Hepatic stellate cell (primary cell): ENCODE data around the gene XPR1.

Source experiments
- DNase-seq: peaks from one replicate; pipeline ENCODE4 v3.0.0; 2011; ENCODE audit warnings: low spot score

The XPR1 gene

DNA sequence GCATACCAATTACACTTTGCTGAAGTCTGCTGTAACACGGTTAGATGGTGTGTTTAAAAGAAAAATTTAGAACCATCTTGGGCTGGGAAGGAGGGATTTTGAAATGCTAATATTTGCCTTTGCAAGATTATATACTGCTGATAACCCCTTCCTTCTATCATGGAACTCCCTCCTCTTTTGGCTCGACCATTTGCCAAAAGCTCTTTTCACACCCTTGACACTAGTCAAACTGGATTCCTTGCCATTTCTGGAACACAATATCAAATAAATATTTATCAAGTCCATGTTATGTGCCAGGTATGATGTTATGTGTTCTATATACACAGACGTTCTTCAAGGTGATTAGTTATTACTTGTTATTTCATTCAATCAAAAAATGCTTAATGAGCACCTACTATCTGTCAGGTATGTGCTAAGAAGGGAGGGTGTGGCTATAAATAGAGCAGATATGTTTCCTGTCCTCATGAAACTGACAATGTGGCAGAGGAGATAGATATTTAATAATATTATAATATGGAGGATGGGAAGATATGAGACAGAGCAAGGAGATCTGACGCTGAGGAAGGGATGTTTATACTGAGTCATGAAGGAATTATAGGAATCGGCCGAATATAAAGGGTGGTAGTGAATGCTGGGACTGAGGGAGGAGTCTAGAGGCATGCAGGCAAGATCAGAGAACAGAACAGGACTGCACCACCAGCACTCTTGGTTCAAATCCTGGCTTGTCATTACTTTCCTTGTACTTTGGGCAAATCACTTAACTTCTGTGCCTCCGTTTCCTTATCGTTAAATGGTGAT lies 16.1 kb upstream of the XPR1 start:
- DNase-seq = peak; percentile 17

DNA sequence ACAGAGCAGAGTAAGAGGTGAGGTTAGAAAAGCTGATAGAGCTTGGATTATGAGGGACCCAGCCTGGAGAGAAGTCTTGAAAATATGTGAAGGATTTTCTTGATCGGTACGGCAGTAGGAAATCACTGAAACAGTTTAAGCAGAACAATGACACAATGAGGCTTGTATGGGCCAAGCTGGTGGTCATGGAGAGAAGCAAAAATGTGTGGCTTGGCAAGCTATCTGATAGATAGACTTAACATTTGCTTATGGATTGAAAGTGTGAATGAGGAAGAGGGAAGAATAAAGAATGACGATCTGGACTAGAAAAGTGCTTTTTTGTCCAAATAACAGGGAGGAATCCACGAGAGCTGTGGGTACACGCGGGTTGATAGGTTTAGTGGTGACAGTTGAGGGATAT lies 15.4 kb upstream of the XPR1 start:
- no peak for DNase-seq

DNA sequence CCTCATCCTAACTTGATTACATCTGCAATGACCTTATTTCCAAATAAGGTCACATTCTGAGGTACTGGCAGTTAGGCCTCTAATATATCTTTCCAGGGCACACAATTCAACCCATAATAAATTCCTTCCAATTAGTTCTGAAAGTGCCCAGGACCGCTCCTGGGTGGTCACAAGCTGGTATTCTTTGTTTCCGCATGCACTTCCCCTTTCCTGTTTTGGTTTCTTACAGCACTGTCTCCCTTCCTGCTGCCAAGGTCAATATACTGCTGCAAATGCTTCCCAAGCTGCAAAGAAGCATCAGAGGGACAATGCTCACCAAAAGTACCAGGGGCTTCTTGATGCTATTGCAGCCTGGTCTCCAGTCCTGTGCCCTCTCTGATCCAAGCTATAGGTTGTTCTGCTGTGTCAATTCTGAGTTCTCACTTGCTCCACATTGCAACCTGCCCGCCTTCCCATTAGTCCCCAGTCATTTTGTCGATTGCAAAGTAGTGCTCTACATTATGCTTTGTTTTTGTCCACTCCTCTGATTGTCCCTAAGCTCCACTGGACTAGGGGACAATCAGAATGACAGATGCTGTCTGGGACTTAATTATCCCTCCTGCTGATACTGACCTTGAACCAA lies 13.9 kb upstream of the XPR1 start:
- no peak for DNase-seq

- no peak for DNase-seq
These were observed 11.2 kb upstream of the XPR1 start for GRCh38 chr1:180620581-180620980.

GRCh38 chr1:180622658-180623508 lies 8.9 kb upstream of the XPR1 start:
- DNase-seq = no peak

DNA sequence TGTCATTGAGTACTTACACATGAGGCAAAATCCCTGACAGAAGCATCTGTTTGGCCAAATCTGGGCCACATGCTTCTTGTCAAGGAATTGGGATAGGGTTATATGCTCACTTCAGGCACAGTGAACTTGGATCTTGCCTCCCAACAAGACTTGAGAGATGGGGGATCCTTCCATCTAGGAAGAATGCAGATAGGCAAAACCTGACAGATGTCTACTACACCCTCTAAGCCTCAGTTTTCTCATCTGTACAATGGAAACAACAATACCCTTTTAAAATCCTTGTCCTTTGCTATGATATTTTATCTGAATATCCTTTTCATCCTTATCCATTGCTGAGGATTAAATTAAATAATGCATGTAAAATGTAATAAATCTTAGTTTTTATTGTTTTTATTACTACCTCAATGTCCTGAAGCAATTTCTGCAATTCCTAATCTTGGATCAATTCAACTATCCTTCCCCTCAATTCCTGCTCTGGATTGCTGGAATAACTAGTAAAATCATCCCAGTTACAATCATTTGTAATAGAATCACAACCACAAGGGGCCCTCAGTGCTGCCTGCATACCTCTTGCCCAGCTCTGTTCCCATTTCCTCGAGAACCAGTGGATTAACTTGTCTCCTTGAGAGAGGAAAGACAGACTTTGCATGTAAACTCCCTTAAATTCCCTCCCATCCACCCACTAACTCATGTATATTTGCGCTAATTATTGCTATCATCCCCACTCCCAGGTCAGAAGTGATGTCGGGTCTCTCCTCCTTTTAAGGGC lies 8.1 kb upstream of the XPR1 start:
- DNase-seq = peak; percentile 40

GRCh38 chr1:180626711-180627110 lies 5.1 kb upstream of the XPR1 start:
- DNase-seq = no peak

DNA sequence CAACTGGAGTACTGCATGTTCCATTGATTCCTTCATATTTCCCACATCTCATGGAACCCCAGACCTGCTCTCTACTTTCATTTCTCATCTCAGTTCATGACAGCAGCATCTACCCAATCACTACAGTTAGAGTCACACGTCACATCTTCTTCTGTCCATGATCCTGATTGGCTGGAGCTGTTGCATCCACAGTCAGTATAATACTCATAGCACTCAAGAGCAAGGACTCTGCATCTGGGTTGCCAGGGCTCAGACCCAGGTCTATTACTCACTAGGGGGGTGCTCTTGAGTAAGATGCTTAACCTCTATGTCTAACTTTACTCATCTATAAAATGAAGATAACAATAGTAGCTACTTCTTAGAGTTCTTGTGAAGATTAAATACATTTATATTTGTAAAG lies 4.4 kb upstream of the XPR1 start:
- no peak for DNase-seq

DNA sequence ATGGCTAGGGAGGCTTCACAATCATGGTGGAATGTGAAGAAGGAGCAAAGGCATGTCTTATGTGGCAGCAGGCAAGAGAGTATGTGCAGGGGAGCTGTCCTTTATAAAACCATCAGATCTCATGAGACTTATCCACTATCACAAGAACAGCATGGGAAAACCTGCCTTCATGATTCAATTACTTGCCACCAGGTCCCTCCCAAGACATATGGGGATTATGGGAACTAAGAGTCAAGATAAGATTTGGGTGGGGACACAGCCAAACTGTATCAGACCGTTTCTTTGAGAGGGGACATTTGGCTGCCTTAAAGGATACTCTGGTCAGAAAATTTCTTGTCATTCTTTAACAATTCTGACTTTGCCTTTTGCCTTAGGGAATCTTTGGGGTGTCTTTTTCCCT lies 3.2 kb upstream of the XPR1 start:
- DNase-seq = no peak

DNA sequence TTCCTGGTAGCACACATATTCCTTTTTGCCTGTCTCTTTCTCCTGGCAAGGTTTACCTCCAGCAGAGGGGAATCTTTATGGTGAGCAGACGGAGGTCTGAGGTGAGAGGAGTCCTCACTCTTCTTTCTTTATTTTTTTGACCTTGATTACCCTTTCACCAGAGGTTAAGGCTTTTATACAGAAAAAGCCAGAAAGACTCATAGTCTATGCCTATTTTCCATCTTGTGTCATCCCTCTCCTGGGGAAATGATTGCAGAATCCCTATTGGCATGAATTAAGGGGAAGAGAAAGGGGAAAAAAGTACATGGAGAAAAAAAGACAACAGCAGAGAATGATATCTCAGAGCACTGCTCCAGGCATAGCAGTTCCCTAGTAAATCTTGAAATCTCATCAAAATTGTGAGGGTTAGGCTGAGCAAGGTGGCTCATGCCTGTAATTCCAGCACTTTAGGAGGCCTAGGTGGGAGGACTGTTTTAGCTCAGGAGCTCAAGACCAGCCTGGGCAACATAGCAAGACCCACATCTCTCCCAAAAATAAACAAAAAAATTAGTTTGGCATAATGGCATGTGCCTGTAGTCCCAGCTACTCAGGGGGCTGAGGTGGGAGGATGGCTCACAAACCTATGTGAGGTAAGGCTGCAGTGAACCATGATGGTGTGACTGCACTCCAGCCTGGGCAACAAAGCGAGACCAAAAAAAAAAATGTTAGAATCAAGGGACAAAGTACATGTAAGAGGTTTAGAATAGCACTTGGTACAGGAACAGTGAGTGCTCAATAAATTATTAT lies 1.2 kb upstream of the XPR1 start:
- no peak for DNase-seq

DNA sequence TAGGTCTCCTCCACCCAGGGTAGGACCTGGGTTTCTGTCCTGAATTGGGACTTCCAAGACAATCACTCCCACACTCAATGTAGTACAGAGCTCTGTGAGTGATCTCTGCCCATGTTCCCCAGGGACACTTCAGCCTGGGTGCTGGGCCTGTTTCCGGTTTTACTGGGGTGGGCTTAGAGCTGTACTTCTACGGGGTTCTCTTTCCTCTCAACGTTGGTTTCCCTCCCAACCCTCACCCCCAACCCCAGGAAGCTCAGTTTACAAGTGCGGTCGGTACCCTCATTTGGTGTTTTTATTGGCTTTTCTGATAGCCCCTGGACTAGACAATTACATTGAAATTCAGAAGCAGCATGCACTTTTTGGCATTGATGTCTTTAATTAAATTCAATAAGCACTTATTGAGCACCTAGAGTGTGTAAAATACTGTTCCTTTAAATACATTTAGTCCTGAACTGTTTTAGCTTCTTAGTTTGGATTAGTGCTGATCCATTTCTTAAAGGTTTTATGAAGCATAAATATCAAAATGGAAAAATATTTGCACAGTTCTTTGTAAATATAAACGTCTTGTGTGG lies 542 bp upstream of the XPR1 start:
- no peak for DNase-seq

GRCh38 chr1:180632326-180633056 lies 669 bp downstream of the XPR1 start:
- peak; percentile 58 for DNase-seq

DNA sequence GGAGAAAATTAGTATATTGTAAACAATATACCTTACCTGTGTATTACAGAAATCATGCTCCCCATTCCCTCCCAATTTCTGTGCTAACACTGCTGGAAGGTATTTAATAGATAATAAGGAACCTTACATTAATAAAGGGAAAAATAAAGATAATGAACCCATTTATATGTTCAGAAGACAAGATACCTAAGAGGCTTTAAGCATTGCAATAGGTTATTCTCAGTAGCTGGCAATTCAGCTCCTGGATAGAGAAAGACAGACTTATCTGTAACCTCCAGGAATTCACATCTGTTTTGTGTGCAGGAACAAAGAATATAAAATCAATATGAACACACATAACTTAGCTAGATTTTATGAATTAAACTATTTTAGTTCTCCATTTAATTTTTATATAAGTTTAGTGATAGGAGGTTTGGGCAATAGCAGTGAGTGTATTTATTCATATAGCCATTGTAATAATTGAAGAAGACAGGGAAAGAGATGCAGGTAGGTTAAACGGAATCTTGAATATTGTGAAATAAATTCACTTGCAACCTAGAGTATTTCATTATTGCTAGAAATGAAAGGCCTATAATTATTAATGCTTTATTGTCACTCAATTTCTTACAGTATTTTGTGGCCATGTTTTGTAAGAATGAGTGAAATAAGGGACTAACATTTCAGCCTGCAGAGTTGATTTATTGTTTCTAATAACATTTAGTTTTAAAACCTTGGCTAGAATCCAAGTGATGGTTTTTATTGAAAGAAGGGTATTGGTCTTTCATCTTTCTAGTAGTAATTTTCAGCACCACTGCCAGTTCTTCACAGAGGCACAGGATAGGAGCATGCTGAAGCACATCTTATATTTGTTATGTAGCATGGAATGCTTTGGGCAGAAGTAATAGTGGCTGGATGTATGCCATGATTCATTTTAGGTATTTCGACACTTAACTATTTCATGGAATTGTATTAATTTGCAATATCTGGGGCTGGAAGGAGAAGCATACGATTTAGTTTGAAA lies 1.5 kb downstream of the XPR1 start:
- DNase-seq = no peak

DNA sequence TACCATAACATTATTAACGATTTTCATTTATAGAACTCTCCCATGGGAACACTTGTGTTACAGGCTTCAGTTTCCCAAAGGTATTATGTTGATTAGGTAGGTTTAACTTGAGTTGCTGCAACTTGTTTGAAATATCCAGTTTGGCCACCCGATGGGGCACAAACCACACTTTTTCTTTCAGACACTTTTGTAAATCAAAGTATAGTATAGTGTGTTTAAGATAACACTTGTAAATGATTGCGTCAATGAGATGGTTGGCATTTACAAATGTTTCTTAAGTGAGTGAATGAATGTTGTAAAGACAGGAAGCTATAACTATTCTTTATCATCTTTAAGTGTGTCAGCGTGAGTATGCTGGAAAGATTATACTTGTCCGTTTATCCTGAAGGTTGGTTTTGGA lies 4.3 kb downstream of the XPR1 start:
- DNase-seq = no peak

- DNase-seq = no peak
These were observed 8.0 kb downstream of the XPR1 start for GRCh38 chr1:180639871-180640270.

DNA sequence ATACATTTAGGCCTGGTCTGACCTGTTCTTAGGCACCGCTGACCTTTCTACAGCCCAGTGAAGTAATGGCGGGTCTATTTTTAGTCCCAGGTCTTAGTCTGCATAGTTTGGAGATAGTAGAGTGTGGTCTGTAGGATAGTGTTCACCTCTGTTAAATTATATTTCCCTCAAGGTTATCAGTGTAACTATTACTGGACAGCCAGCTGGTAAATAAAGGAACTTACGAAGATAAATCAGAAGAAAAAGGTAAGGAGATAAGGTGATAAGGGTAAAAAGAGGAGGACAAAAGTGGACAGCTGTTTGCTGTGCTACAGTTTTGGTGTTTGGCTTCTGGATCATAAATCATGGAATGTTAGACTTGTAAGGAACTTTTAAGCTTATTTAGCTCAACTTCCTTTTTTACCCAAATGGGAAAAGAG lies 8.7 kb downstream of the XPR1 start:
- no peak for DNase-seq

DNA sequence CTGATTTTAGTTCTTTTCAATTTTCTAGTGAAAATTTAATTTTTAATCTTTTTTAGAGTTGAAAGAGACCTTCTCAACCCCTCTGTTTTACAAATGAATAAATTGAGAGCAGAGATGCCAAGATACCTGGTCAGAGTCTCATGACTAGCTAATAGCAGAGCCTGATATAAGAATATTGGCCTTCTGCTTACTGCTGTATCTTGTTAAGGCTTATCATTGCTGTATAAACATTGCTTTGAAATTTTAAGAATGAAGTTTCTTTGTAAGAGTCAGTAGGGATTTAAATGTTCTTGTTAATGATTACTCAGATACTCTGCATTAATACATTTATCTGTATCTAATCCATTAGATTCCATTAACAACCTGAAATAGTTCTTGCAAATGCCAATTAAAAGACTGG lies 9.8 kb downstream of the XPR1 start:
- DNase-seq = no peak

- no peak for DNase-seq
These were observed 11.0 kb downstream of the XPR1 start for GRCh38 chr1:180642781-180643180.

- DNase-seq = no peak
These were observed 11.9 kb downstream of the XPR1 start for GRCh38 chr1:180643693-180644092.
